ENCODE data around the gene MESD. TPM values are rescaled to one million over a fixed set of nuclear protein-coding genes. Genes with fewer than 3 reads are reported as not detected.

Gene MESD
- total and polyA plus RNA-seq, 2 donors: 17.7 to 24.8 TPM

DNA sequence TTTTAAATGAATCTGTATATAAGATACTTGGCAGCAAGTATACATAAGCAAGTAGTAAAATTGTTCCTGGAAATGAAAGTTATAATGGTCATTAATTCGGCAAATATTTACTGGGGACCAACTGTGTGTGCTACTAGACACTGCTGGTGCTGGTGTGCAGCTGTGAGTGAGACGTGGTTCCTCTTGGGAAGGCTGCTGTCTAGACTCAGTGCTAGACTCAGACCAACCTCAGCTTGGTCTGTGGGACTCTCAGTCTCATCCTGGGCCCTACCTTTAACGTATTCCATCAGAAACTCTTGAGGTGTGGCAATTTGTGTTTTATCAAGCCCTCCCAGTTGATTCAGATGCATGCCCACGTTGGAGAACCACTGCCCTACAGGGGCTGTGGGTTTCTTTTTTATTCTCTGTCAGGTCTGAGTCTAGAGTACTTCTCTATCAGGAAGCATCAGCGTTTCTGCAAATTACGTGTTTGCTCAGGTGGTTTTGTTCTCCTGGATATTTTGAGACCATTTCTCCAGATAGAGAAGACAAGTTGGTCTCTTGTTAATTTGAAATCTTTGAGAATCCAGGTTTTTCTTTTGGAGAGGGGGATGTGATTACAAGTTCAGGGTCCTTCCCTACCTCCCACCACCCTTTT lies 17.9 kb upstream of the MESD start:
- Histone ChIP-seq H3K4me3 (ENCODE audit: low read depth, low read length) (no peak overlapping the region), H3K36me3 (ENCODE audit: insufficient read depth) (no peaks in the 10 kb centered on the region), H3K4me1 (ENCODE audit: insufficient read depth) (peaks cover 2% of the 10 kb centered on the region), H3K27ac (ENCODE audit: low read depth) (no peak overlapping the region)
- WGBS: 83% methylated on average over 6 of the region's 6 CpGs
- DNase-seq (ENCODE audit: extremely low spot score): no peak

- 98% methylated on average over 1 of the region's 1 CpG for WGBS
- peaks cover 2% of the 10 kb centered on the region for H3K4me1 ChIP-seq (ENCODE audit: insufficient read depth)
- H3K27ac ChIP-seq (ENCODE audit: low read depth): no peak overlapping the region
Measured at GRCh38 chr15:81006124-81006523, 16.5 kb upstream of the MESD start.

DNA sequence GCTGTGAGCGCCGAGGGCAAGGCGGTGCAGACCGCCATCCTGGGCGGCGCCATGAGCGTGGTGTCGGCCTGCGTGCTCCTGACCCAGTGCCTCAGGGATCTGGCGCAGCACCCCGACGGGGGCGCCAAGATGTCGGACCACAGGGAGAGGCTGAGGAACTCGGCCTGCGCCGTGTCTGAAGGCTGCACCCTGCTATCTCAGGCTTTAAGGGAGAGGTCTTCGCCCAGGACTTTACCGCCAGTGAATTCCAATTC lies 13.4 kb upstream of the MESD start:
- no peak for DNase-seq (ENCODE audit: extremely low spot score)
- WGBS: 95% methylated on average over 19 of the region's 19 CpGs
- H3K36me3 ChIP-seq (ENCODE audit: insufficient read depth): no peaks in the 10 kb centered on the region
- no peak overlapping the region for H3K27ac ChIP-seq (ENCODE audit: low read depth)
- H3K4me3 ChIP-seq (ENCODE audit: low read depth, low read length): no peak overlapping the region
- H3K4me1 ChIP-seq (ENCODE audit: insufficient read depth): peaks cover 2% of the 10 kb centered on the region

More at GRCh38 chr15:81006124-81006523, 16.5 kb upstream of the MESD start:
- Histone ChIP-seq H3K36me3 (ENCODE audit: insufficient read depth) (no peaks in the 10 kb centered on the region), H3K4me3 (ENCODE audit: low read depth, low read length) (no peak overlapping the region)
- DNase-seq (ENCODE audit: extremely low spot score): no peak

DNA sequence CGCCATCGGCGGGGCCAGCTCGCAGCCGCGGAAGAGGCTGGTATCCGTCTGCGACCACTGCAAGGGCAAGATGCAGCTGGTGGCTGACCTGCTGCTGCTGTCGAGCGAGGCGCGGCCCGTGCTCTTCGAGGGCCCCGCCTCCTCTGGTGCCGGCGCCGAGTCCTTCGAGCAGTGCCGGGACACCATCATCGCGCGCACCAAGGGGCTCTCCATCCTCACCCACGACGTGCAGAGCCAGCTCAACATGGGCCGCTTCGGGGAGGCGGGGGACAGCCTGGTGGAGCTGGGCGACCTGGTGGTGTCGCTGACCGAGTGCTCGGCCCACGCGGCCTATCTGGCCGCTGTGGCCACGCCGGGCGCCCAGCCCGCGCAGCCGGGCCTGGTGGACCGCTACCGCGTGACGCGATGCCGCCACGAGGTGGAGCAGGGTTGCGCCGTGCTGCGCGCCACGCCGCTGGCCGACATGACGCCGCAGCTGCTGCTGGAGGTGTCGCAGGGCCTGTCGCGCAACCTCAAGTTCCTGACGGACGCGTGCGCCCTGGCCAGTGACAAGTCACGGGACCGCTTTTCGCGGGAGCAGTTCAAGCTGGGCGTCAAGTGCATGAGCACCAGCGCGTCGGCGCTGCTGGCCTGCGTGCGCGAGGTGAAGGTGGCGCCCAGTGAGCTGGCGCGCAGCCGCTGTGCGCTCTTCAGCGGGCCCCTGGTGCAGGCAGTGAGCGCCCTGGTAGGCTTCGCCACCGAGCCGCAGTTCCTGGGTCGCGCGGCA lies 12.9 kb upstream of the MESD start:
- no peak overlapping the region for H3K27ac ChIP-seq (ENCODE audit: low read depth)
- H3K4me1 ChIP-seq (ENCODE audit: insufficient read depth): peaks cover 2% of the 10 kb centered on the region
- 59% methylated on average over 89 of the region's 89 CpGs for WGBS
- H3K4me3 ChIP-seq (ENCODE audit: low read depth, low read length): peak overlapping the region; percentile 99
- DNase-seq (ENCODE audit: extremely low spot score): no peak
- no peaks in the 10 kb centered on the region for H3K36me3 ChIP-seq (ENCODE audit: insufficient read depth)

GRCh38 chr15:81002009-81002330 lies 12.4 kb upstream of the MESD start:
- H3K4me1 ChIP-seq (ENCODE audit: insufficient read depth): peaks cover 2% of the 10 kb centered on the region
- WGBS: 2% methylated on average over 42 of the region's 42 CpGs

GRCh38 chr15:81001152-81002008 lies 11.8 kb upstream of the MESD start:
- WGBS: under 1% methylated on average over 110 of the region's 110 CpGs
- no peak for DNase-seq (ENCODE audit: extremely low spot score)
- peaks cover 2% of the 10 kb centered on the region for H3K4me1 ChIP-seq (ENCODE audit: insufficient read depth)
- H3K4me3 ChIP-seq (ENCODE audit: low read depth, low read length): peak overlapping the region; percentile 99
- no peaks in the 10 kb centered on the region for H3K36me3 ChIP-seq (ENCODE audit: insufficient read depth)
- peak overlapping the region; percentile 97 for H3K27ac ChIP-seq (ENCODE audit: low read depth)

More at GRCh38 chr15:81002009-81002330, 12.4 kb upstream of the MESD start:
- peak overlapping the region; percentile 99 for H3K4me3 ChIP-seq (ENCODE audit: low read depth, low read length)
- H3K27ac ChIP-seq (ENCODE audit: low read depth): peak overlapping the region; percentile 97
- no peaks in the 10 kb centered on the region for H3K36me3 ChIP-seq (ENCODE audit: insufficient read depth)
- no peak for DNase-seq (ENCODE audit: extremely low spot score)

GRCh38 chr15:81000624-81001151 lies 11.1 kb upstream of the MESD start, which contains the start of gene TLNRD1:
Gene TLNRD1, plus strand, starts transcription at chr15:81000923. Its CDS starts 1,349 bp downstream, at chr15:81002272.
- under 1% methylated on average over 66 of the region's 66 CpGs for WGBS
- H3K4me1 ChIP-seq (ENCODE audit: insufficient read depth): peaks cover 2% of the 10 kb centered on the region
- peak within 1 kb of the TSS; percentile 99 for H3K4me3 ChIP-seq (ENCODE audit: low read depth, low read length)
- peak; percentile 83 for DNase-seq (ENCODE audit: extremely low spot score)
- peak within 1 kb of the TSS; percentile 97 for H3K27ac ChIP-seq (ENCODE audit: low read depth)
- H3K36me3 ChIP-seq (ENCODE audit: insufficient read depth): no peaks in the 10 kb centered on the region

- DNase-seq (ENCODE audit: extremely low spot score): no peak
- Histone ChIP-seq H3K36me3 (ENCODE audit: insufficient read depth) (no peaks in the 10 kb centered on the region), H3K4me1 (ENCODE audit: insufficient read depth) (peaks cover 2% of the 10 kb centered on the region), H3K27ac (ENCODE audit: low read depth) (peak overlapping the region; percentile 97), H3K4me3 (ENCODE audit: low read depth, low read length) (peak overlapping the region; percentile 99)
- 4% methylated on average over 21 of the region's 21 CpGs for WGBS
Measured at GRCh38 chr15:81000144-81000623, 10.6 kb upstream of the MESD start.

DNA sequence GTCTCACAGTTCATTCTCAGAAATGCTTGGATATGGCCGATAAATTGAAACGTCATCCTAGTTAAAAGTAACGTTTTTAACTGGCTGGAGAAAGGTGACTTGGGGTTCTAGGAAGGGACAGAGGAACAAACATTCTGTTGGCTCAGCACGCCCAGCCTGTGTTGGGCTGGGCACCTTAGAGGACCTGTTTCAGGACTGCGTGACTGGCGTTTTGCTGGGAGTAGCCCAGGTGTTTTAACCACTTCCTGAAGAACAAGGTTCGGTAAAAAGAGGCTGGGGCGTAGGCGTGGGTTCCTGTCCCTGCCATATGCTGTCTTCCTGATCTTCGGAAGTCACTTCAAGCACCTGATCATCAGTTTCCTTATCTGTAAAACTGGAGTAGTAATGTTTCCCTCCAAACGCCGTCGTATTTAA lies 10.0 kb upstream of the MESD start:
- WGBS: 66% methylated on average over 13 of the region's 13 CpGs
- Histone ChIP-seq H3K4me1 (ENCODE audit: insufficient read depth) (peaks cover 2% of the 10 kb centered on the region), H3K36me3 (ENCODE audit: insufficient read depth) (no peaks in the 10 kb centered on the region), H3K27ac (ENCODE audit: low read depth) (peak overlapping the region; percentile 97), H3K4me3 (ENCODE audit: low read depth, low read length) (peak overlapping the region; percentile 99)
- DNase-seq (ENCODE audit: extremely low spot score): no peak

DNA sequence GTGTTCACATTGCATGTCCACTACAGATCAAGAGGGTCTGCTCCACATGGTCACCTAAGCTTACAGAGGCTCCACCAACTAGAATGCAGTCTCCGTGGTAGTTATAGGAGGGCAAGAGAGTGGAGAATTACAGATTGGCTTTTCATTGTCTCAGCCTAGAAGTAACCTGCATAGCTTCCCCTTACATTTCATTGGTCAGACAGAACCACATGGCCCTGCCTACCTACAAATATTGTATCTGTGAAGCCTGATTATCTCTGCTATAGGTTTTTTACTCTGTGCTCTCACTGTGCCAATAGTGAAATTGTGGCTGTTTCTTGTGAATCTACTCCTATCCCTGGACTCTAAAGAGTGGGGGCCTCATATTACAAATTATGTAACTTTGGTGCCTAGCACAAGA lies 8.6 kb upstream of the MESD start:
- no peak for DNase-seq (ENCODE audit: extremely low spot score)
- peaks cover 2% of the 10 kb centered on the region for H3K4me1 ChIP-seq (ENCODE audit: insufficient read depth)
- H3K27ac ChIP-seq (ENCODE audit: low read depth): no peak overlapping the region
- H3K4me3 ChIP-seq (ENCODE audit: low read depth, low read length): no peak overlapping the region
- H3K36me3 ChIP-seq (ENCODE audit: insufficient read depth): no peaks in the 10 kb centered on the region
- WGBS: 79% methylated on average over 1 of the region's 1 CpG

DNA sequence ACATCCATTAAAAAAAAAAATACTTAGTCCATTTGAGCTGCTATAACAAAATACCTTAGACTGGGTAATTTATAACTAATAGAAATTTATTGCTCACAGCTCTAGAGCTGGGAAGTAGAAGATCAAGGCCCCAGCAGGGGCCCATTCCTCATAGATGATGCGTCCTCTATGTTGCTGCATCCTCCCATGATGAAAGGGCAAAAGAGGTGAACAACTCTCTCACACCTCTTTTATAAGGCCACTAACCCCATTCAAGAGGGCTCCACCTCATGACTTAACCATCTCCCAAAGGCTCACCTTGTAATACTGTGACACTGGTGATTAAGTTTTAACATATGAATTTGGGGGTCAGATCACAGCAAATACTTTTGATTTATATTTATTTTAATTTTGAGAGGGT lies 8.1 kb upstream of the MESD start:
- H3K4me1 ChIP-seq (ENCODE audit: insufficient read depth): no peaks in the 10 kb centered on the region
- 98% methylated on average over 1 of the region's 1 CpG for WGBS
- no peaks in the 10 kb centered on the region for H3K36me3 ChIP-seq (ENCODE audit: insufficient read depth)
- H3K4me3 ChIP-seq (ENCODE audit: low read depth, low read length): no peak overlapping the region
- no peak for DNase-seq (ENCODE audit: extremely low spot score)
- no peak overlapping the region for H3K27ac ChIP-seq (ENCODE audit: low read depth)

- H3K27ac ChIP-seq (ENCODE audit: low read depth): no peak overlapping the region
- DNase-seq (ENCODE audit: extremely low spot score): no peak
- H3K4me1 ChIP-seq (ENCODE audit: insufficient read depth): no peaks in the 10 kb centered on the region
- 100% methylated on average over 1 of the region's 1 CpG for WGBS
- H3K4me3 ChIP-seq (ENCODE audit: low read depth, low read length): no peak overlapping the region
- no peaks in the 10 kb centered on the region for H3K36me3 ChIP-seq (ENCODE audit: insufficient read depth)
Measured at GRCh38 chr15:80996247-80996646, 6.6 kb upstream of the MESD start.

GRCh38 chr15:80992441-80992840 lies 2.8 kb upstream of the MESD start:
- H3K4me3 ChIP-seq (ENCODE audit: low read depth, low read length): no peak overlapping the region
- no peaks in the 10 kb centered on the region for H3K36me3 ChIP-seq (ENCODE audit: insufficient read depth)
- WGBS: 97% methylated on average over 1 of the region's 1 CpG
- DNase-seq (ENCODE audit: extremely low spot score): no peak
- H3K4me1 ChIP-seq (ENCODE audit: insufficient read depth): no peaks in the 10 kb centered on the region
- no peak overlapping the region for H3K27ac ChIP-seq (ENCODE audit: low read depth)

Measured in urinary bladder (tissue), 4 donors.